Liver (tissue), 9 donors: Measurements from ENCODE around the gene YY2. TPM values are rescaled to one million over a fixed set of nuclear protein-coding genes. Genes with fewer than 3 reads are reported as not detected.

Experiments used
- DNase-seq: peaks from one replicate; pipeline ENCODE4 v3.0.0-alpha.2; 2017; ENCODE audit warnings: low spot score
- H3K27ac ChIP-seq, 2 donors: one replicate each; pipeline ENCODE4 v1.7.0; 2013; ENCODE audit warnings: inconsistent platforms in 2 of 2, low read length in 2 of 2, control low read depth in 1 of 2, low read depth in 1 of 2, mild to moderate bottlenecking in 1 of 2
- H3K27me3 ChIP-seq, 4 donors: one replicate each; pipeline versions ENCODE4 v1.6.1 to v1.7.0; 2013; ENCODE audit warnings: low read length in 3 of 4, inconsistent platforms in 1 of 4, mild to moderate bottlenecking in 1 of 4, moderate library complexity in 1 of 4; ENCODE audit not compliant: control insufficient read depth in 4 of 4, insufficient read depth in 4 of 4
- H3K36me3 ChIP-seq, 4 donors: one replicate each; pipeline versions ENCODE4 v1.6.1 to v1.7.0; 2013; ENCODE audit warnings: low read length in 3 of 4, mild to moderate bottlenecking in 3 of 4, low read depth in 1 of 4, moderate library complexity in 1 of 4; ENCODE audit not compliant: control insufficient read depth in 4 of 4, insufficient read depth in 3 of 4
- H3K4me1 ChIP-seq, 4 donors: one replicate each; pipeline versions ENCODE4 v1.6.1 to v1.7.0; 2013; ENCODE audit warnings: low read length in 3 of 4, mild to moderate bottlenecking in 3 of 4, moderate library complexity in 1 of 4; ENCODE audit not compliant: control insufficient read depth in 4 of 4, insufficient read depth in 4 of 4
- H3K4me3 ChIP-seq, 3 donors: one replicate each; pipeline versions ENCODE4 v1.6.1 to v1.7.0; 2013; ENCODE audit warnings: low read length in 3 of 3, control low read depth in 1 of 3, low read depth in 1 of 3, mild to moderate bottlenecking in 1 of 3
- H3K9ac ChIP-seq, 2 donors: one replicate each; pipeline ENCODE4 v1.7.0; 2013; ENCODE audit warnings: low read length in 2 of 2, mild to moderate bottlenecking in 2 of 2, moderate library complexity in 2 of 2, control low read depth in 1 of 2, low read depth in 1 of 2
- H3K9me3 ChIP-seq, 4 donors: one replicate each; pipeline versions ENCODE4 v1.6.1 to v1.7.0; 2013; ENCODE audit warnings: low read length in 3 of 4; ENCODE audit not compliant: control insufficient read depth in 4 of 4
- ATF3 ChIP-seq: IDR thresholded peaks from 2 replicates; pipeline ENCODE4 v1.6.1; 2016; ENCODE audit warnings: antibody characterized with exemption
- CTCF ChIP-seq: fragments of 150-350 bp; IDR thresholded peaks from 2 replicates; pipeline ENCODE4 v1.5.1; 2017; ENCODE audit warnings: improper control_type of control experiment, low read depth, low read length; ENCODE audit not compliant: missing input control
- EGR1 ChIP-seq, 2 donors: IDR thresholded peaks; 2 replicates each; pipeline ENCODE4 v1.6.1; 2016 to 2018; ENCODE audit warnings: antibody characterized with exemption in 2 of 2, low read depth in 2 of 2
- FOXA1 ChIP-seq: IDR thresholded peaks from 2 replicates; pipeline ENCODE4 v1.6.1; 2016; ENCODE audit warnings: antibody characterized with exemption
- FOXA2 ChIP-seq: IDR thresholded peaks from 2 replicates; pipeline ENCODE4 v1.6.1; 2016; ENCODE audit warnings: antibody characterized with exemption
- GABPA ChIP-seq, 2 donors: IDR thresholded peaks in 1 of 2; conservative IDR thresholded peaks in 1 of 2; 2 replicates each; pipeline ENCODE4 v1.6.1; 2016; ENCODE audit warnings: antibody characterized with exemption in 2 of 2, mild to moderate bottlenecking in 1 of 2, moderate library complexity in 1 of 2
- HNF4A ChIP-seq, 2 donors: conservative IDR thresholded peaks; 2 replicates each; pipeline ENCODE4 v1.6.1; 2016; ENCODE audit warnings: antibody characterized with exemption in 2 of 2, mild to moderate bottlenecking in 2 of 2
- JUND ChIP-seq, 2 donors: IDR thresholded peaks; 2 replicates each; pipeline ENCODE4 v1.6.1; 2016; ENCODE audit warnings: antibody characterized with exemption in 2 of 2
- NR2F2 ChIP-seq: IDR thresholded peaks from 2 replicates; pipeline ENCODE4 v1.6.1; 2016; ENCODE audit warnings: antibody characterized with exemption
- RAD21 ChIP-seq, 2 donors: IDR thresholded peaks; 2 replicates each; pipeline ENCODE4 v1.6.1; 2016; ENCODE audit warnings: antibody characterized with exemption in 2 of 2, mild to moderate bottlenecking in 2 of 2
- REST ChIP-seq: IDR thresholded peaks from 2 replicates; pipeline ENCODE4 v1.6.1; 2016; ENCODE audit warnings: antibody characterized with exemption, mild to moderate bottlenecking
- RXRA ChIP-seq, 2 donors: IDR thresholded peaks; 2 replicates each; pipeline ENCODE4 v1.6.1; 2017 to 2018; ENCODE audit warnings: antibody characterized with exemption in 2 of 2, mild to moderate bottlenecking in 1 of 2
- SP1 ChIP-seq: IDR thresholded peaks from 2 replicates; pipeline ENCODE4 v1.6.1; 2018; ENCODE audit warnings: antibody characterized with exemption, mild to moderate bottlenecking
- YY1 ChIP-seq: IDR thresholded peaks from 2 replicates; pipeline ENCODE4 v1.6.1; 2016; ENCODE audit warnings: antibody characterized with exemption, mild to moderate bottlenecking
- ZBTB33 ChIP-seq: IDR thresholded peaks from 2 replicates; pipeline ENCODE4 v1.6.1; 2016; ENCODE audit warnings: antibody characterized with exemption
- WGBS: extraction: QIAGEN DNeasy Blood & Tissue Kit; methylation state at CpG from one replicate; pipeline ENCODE4 v1.1.7; 2013; 5-methylcytosine and 5-hydroxymethylcytosine counted together
- polyA plus RNA-seq, 2 donors: library from polyadenylated mRNA; stranded (reverse) in 1 of 2; unstranded in 1 of 2; fragments of 200-250 nt in 1 of 2; fragments of >200 nt in 1 of 2; fragmentation: Nextera tagmentation in 1 of 2; extraction: Ambion mirVana in 1 of 2; gene quantifications; one replicate each; pipeline versions ENCODE4 v1.2.1 to v1.2.3, GENCODE V29; 2013 to 2015
- total RNA-seq, 2 donors: library from RNA; depleted of rRNA; stranded (reverse); fragments of >200 nt; gene quantifications; one replicate each; pipeline ENCODE4 v1.2.3, GENCODE V29; 2014
- donor health status: healthy.
- donor health status: healthy.
- donor health status: healthy.
- donor health status: healthy.
- donor health status: healthy.

The YY2 gene
- total and polyA plus RNA-seq, 4 donors, result 0.52 to 2.8 (median 0.75) TPM

- WGBS, result 92% methylated on average over 1 of the region's 1 CpG
- H3K4me1 ChIP-seq, result peaks cover 0 to 12% (median 6%) of the 10 kb centered on the region in 4 donors
Observed at GRCh38 chrX:21847342-21847741, 8.4 kb upstream of the YY2 start.

More at GRCh38 chrX:21847342-21847741, 8.4 kb upstream of the YY2 start:
- Histone ChIP-seq H3K9ac (no peak overlapping the region), H3K4me3 (no peak overlapping the region), H3K36me3 (peaks cover 0 to 11% (median 7%) of the 10 kb centered on the region in 4 donors), H3K27me3 (no peaks in the 10 kb centered on the region), H3K27ac (no peak overlapping the region), H3K9me3 (no peaks in the 10 kb centered on the region)
- no peak for DNase-seq
- TF ChIP-seq ZBTB33 (no peak), YY1 (no peak), SP1 (no peak), FOXA1 (no peak), FOXA2 (no peak), CTCF (no peak), HNF4A (conservative IDR thresholded peaks at IDR 0.05) (no peak), RXRA (IDR thresholded peaks at IDR 0.05) (no peak), ATF3 (no peak), GABPA (IDR thresholded peaks at IDR 0.05 in 1 of 2, conservative IDR thresholded peaks at IDR 0.05 in 1 of 2) (no peak), REST (no peak), JUND (IDR thresholded peaks at IDR 0.05) (no peak), EGR1 (IDR thresholded peaks at IDR 0.05; ENCODE audit: low read depth in 2 of 2) (no peak), NR2F2 (no peak), RAD21 (IDR thresholded peaks at IDR 0.05) (no peak)
